HG02852 (cell line): ENCODE data around the gene TMEM212.
"Not testable (repeated sequence)": the region's sequence is repeated elsewhere in the genome, so short reads cannot be mapped to it uniquely, and the experiment has no call there.

Experiments used
- ATAC-seq: cut with Tn5 transposase; IDR thresholded peaks from one replicate; pipeline ENCODE4 v1.9.1; 2021; ENCODE audit warnings: mild to moderate bottlenecking, moderate library complexity; ENCODE audit not compliant: unreplicated experiment

TMEM212 gene

DNA sequence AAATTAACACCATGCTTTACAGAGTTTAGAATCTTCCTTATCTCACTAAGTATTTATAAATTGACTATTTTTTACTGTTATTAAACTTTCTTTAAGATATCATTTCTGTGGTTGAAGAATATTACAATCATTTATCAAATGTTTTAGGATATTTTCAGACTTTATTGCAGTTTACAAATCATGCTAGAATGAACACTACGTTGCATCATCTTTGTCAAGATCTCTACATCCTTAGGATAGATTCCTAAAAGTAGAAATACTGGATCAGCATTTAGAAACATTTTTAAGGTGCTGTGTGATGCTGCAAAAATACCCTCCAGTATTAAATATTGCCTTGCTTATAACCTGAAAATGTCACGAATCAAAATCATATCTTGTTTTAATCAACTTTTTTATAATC is 30.3 kb upstream of the TMEM212 start:
- no peak for ATAC-seq

DNA sequence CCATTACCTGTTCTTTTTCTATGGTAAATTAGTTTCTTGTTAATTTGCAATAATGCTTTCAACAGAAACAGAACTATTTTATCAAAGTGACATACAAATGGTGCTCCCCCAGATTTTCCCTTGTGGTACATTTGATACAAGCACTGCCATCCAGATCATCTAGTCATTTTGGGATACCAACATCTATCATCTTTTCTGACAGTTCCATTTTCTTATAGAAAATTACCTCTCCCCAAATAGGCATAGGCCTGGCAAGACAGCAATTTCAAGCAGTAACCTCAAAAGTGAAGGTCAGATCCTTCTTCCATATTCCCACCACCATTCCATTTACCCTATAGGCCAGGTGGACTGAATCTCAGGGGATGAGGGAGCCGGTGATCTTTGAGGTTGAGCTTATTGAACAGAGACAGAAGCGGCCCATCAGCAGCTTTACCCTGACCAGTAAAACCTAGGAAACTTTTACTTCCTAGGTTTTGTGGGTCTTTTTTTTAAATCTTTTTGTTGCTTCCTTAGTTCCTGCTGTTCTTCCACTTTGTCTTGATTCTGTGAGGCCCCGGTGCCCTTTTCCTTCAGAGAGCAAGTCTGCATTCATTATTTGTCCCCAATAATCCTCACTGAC is 29.8 kb upstream of the TMEM212 start:
- no peak for ATAC-seq

DNA sequence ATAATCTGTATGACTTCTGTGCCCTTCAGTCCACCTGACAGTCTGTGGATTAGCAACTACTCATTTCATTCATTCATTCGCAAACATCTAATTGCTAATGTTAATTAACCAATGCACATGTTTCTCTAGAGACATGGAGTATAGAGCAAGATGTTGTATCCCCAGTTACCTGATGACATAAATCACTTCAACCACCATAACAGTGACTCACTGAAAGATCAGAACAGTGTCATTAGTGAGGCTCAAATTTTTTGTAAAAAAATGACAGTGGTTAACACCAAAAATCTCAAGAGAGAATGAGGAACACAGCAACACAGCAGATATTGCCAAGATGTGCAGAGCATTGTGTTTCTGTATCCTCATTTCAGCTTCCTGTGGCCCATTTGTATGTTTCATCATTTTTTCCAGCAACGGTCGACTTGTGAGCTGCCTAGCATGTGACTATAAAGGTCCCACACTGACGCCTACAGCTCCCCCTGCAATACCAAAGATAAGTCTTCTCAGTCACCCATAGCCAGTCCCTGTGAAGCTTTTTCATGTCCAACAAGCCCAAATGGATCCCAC is 29.2 kb upstream of the TMEM212 start:
- no peak for ATAC-seq

DNA sequence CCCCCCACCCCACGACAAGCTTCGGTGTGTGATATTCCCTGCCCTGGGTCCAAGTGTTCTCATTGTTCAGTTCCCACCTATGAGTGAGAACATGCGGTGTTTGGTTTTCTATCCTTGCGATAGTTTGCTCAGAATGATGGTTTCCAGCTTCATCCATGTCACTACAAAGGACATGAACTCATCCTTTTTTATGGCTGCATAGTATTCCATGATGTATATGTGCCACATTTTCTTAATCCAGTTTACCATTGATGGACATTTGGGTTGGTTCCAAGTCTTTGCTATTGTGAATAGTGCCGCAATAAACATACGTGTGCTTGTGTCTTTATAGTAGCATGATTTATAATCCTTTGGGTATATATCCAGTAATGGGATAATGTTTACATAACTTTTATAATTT is 28.5 kb upstream of the TMEM212 start:
- not testable (repeated sequence) for ATAC-seq

DNA sequence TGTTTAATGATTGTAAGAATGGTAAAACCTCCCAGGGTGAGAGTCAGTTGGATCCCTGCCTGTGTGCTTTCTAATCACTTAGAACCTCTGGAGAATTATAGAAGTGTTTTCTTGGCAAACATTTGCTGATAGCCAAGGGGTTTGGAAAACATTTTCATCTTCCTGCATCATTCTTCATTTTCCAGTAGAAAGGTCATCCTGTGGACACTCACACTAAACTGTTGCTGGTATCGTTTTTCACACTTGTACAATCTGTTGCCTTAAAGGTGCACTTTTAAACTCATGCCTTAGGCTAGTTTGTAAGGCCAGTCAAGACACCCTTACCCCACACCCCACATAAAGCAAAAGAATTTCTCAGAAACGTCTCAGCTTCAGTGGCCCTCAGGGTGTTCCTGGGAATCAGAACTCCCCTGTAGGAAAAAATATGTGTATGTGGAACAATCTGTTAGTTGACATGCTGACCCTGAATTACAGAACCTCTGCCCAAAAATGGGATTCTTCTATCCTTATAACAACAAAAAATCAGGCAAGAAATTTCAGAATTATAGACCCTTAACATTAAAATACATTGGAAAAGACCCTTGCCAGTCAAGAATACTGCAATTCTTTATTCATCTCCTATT is 27.1 kb upstream of the TMEM212 start:
- no peak for ATAC-seq

DNA sequence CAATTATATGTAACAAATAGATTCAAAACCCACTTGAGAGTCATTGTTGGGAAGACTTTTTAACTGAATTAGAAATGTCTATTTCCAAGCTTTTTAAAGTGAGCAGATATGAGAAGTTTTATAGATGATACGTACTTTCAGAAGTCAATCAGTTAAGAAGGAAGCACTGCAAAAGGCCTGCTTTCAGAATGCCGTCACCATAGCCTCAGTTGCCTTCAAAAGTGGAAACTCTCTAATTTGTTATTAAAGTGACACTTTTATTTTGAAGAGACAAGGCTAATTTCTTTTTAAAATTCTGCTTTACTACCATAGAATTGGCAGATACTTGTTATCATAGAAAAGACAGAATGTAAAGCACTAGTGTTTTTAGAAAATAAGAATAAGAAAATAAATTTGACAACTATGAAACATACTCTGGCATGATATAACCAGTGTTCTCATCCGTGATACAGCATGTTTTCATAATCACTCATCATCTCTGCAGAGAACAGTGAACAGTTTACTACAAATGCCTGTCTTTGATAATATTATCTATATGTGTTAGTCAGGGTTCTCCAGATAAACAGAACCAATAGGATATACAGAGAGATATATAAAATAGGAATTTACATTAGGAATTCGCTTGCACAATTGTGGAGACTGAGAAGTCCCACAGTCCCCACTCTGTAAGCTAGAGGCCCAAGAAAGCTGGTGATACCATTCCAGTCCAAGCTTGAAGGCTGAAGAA is 25.9 kb upstream of the TMEM212 start:
- ATAC-seq, result no peak

DNA sequence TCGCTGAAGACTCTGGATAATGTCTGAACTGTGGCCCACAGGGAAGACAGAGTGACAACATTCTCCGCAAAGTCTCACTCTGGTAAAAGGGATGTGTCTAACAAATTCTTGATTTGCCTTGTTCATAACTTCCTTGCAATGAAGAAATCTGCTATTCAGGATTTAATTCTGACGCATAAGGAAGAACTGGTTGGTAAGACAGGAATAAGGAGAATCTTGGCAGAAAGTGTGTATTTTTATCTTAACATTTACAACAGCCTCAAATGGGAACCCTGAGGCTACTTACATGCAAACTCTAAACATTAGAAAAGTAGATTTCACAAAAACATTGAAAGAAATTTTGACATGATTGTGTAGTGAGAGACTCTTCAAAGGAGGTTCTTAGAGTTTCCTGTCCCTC is 22.1 kb upstream of the TMEM212 start:
- no peak for ATAC-seq

DNA sequence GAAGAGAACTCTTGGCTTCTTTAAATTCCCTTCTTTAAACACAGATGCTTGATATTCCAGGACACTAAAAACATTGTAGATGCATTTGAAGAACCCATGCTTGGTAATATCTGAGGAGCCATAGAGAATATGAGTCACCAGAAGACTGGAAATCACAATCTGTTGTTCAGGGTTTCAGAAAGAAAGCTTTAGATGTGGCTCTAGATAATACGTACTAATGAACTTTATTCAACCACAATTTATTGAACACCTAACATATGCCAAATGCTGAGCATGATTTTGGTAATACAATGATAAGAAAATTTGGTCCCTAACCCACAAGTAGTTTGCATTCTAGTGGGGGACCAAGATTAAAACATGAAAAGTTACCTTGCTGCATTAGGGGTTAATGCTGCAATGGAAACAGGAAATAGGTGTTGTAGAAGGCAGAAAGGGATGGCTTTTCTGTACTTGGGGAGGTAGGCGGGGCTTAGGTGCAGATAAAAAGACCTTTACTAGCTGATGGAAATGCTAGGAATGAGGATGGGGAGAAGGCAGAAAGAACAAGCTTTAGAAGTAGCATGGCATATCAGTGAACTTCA is 21.3 kb upstream of the TMEM212 start:
- no peak for ATAC-seq

DNA sequence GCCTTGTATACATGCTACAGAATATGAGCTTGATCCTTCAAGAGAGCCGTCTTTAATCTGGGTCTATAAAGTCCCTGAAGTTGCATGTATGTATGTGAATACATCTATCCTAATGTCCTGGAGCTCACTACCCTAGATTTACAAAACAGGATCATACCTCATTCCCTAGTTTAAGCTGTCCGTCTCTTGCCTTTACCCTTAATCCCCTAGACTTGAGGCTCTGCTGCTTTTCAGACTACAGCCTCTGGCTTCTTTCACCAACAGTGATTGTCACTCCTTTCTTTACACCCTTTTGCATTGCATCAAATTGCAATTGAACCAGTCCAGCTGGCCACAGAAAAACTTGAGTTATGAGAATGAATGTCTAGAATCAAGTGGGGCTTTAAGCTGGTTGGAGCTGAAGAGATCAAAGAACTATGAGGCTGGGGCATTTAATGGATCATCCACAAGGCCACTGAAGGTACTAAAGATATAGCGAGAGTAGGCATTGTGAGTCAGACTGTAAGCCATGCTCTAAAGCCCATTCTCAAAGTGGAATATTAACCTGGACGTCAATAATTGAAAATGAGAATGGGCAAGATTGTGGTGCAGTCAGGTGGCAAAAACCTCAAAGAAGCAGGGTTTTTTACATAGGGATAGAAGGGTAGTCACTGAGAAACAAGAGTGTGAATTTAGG is 20.6 kb upstream of the TMEM212 start:
- ATAC-seq, result no peak

DNA sequence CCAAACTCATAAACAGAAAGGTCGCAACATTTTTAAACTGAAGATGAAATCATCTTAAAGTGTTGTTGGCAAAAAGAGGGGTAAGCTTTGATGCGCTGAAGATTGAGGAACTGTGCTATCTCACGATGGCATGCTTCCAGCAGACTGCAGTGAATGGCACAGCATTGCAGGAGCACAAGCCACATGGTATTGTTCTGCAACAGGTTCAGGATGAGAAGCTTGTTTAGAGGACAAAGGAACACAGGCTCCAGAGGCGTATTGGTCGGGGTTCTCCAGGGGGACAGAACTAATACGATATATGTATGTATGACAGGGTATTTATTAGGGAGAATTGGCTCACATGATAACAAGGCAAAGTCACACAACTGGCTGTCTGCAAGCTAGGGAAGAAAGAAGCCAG is 19.0 kb upstream of the TMEM212 start:
- no peak for ATAC-seq

DNA sequence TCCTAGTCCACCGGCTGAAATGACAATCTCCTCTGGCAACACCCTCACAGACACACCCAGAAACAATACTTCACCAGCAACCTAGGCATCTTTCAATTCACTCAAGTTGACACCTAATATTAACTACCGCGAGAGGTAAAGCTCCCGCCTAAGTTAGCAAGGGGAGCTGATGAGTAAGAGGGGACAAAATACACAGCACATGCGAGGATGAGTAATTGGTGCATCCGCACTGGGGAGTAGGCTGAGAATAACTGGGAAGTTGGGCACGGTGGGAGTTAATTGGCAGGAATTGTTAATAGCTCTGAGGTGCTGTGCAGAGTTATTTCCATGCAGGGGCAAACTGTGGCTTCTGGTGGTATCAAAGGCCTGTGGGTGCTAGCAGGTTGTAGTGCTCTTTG is 18.3 kb upstream of the TMEM212 start:
- ATAC-seq, result no peak

DNA sequence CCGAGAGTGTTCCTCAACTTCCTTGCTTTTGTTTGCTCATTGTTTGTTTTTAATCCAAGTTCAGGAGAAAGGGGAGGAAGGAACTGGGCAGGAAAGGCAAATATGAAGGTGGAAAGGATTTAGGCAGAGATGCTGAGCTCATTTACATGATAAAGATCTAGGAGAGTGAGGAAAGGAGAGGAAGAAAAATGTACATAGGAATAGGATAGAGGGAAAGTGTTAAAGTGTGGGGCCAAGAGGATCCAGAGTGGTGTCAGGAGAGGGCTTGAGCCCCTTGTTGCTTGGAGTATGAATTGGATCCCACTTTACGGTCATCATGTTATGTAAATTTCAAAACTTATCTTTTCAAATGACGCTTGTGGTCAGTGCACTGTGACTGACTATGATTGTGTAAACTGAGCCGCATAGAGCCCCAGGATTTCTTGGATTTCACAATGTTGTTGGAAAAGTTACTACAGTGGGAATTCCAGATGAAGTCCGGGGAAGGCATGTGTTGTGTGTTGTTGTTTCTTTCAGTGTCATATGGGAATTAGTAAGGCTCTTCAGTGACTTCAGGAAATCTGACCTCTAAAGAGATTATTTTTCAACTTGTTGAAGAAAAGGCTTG is 17.8 kb upstream of the TMEM212 start:
- no peak for ATAC-seq

DNA sequence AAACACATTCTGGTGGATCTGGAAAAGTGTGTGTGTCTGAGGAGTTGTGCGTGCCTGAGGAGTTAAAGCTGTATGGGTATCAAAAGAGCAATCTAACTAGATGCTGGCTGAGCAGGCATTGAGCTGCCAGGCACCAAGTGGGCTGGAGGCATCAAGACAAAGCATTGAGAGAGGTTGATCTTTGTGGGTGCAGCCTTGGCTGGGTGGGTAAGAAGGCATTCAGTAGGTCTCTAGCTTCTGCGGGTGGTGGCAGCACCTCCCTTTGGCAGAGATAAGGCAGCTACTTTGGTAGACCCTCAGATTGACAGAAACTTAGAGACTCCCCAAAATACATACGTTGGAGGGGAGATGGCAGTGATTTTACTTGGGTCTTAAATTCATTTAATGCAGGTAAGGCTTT is 15.8 kb upstream of the TMEM212 start:
- ATAC-seq, result no peak

DNA sequence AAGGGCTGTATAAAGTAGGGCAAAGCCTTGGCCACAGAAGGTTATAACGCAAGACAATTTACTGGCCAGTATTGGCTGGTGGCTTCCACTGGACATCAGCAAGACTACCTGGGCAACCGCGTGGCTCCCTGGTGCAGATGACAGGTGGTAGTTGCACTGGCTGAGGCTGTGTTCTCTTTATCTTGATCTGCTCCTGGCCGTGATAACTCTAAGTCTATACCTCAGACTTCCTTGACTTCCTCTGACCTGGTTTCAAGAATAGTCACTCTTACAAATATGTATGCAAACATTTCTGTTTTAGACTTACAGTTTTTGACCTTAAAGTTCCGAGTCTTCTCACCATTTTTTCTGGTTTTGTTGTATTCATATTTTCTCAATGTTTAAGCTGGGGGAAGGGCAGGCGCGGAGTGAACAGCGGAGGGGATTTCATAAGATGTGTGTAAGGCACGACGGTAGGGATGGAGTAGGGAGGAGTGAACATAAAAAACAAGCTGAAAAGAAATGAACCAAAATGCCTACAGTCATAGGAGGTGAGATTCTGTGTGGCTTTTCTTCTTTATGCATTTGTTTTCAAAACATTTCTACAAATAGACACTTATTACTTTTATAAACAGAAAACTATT is 15.2 kb upstream of the TMEM212 start:
- no peak for ATAC-seq

DNA sequence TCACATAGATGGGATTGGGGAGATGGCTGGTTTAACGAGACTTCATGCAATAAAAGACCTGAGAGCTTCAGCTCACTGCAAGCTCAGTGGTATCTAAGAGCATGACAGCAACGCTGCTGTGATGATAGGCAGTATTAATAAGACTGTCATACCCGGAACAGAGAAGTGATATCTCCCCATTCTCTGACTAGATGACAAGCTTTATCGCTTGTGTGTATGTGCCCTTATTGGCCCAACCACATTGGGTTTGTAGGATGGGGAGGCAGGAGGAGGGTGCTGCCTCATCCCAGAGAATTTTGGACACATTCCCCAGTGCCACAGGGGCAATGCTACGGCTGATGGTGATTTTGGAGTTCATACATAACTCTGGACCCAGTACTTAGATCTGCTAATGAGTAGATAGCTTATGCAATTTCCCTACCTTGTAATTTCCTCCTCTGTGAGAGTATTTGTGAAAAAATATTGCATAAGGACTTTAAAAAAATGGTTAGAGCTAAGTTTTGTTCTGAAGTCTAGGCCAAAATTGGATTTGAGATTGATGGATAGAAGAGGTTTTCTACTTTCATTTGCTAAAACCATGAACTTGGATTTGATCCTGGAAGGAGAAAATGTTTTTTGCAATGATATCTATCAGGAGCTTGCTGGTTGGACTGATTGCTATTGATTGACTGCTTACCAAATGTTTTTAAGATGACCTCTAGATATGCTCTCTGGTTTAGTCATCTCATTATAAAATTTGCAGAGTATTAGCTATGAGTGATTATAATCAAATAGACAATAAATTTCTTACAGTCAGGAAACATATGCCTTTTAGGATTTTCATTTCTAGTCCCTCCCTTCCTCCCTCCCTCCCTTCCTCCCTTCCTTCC is 14.0 kb upstream of the TMEM212 start:
- no peak for ATAC-seq

DNA sequence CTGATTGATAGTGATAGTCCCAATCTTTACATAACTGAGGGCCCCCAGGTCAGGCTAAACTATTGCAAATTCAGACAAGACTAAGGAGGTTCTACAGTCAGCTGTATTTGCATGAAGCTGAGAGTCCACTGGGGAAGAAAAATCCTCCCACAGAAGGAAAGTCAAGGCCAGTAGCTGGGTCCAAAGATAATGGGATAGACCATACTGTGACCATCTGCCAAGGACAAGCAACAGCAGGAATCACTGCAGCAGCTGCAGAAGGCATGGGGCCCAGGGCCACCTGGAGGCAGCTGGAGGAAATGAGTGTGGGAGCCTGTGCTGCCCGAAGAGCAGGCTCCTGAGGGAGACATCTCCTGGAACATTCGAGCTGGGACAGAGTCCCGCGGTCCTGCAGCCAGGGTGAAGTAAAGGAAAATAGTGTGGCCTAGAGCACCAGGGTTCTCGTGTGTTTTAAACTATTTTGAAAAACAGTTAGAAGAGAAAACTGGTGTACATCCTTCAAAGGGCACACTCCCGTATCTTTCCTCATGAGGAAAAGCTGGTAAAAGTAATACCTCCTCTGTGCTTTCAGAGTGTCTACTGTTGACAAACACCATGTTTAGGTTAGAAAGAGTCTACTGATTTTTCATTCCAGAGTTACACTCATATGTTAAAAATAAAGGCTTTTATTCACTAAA is 13.2 kb upstream of the TMEM212 start:
- ATAC-seq, result no peak

DNA sequence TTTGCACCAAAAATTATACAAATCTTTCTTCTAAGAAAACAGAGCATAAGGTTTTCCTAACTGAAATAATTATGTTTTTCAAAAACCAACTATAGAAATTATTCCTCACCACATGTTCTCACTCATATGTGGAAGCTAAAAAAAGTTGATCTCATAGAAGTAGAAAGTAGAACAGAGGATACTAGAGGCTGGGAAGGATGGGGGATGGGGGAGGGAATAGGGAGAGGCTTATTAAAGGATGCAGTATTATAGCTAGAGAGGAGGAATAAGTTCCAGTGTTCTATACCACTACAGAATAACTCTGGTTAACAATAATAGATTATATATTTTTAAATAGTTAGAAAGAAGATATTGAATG is 12.7 kb upstream of the TMEM212 start:
- no peak for ATAC-seq

DNA sequence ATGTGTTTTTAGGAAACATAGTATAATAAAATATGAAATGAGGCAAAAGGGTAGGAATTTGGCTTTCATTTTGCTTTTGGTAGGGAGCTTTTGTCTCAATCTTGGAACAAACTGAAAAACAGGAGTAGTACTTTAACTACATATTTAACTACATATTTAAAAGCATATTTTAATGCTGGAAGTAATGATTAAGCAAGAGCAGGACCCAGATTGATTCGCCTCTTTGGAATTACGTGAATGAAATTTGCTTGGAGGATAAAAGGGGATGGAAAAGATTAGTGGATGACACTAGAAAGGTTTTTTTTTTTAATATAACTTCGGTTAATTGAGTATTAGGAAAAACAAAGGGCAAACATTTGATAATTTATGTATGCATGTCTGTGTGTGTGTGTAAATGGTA is 11.2 kb upstream of the TMEM212 start:
- ATAC-seq, result no peak

DNA sequence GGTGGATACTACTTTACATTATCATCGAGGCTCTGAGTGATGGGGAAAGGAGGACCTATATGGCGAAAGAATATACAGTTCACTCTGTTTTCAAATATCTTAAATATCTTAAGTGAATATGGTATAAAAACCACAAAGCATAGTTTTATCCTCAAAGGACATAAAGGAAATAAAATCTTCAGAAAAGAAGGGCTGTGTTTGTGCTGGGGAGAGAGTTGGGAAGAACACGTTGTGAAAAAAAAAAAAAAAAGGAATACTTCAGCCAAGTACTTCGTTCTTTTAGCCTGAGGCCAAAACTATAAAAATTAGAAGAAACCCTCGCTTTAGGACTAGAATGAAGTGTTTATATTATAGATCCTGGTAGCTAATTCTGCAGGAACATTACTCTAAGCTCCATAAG is 10.2 kb upstream of the TMEM212 start:
- ATAC-seq, result no peak
